ENCODE data around the gene INTS7.

GRCh38 chr1:211973541-211973940 lies 61.8 kb downstream of the INTS7 start:
- TF ChIP-seq, protein P1, sequence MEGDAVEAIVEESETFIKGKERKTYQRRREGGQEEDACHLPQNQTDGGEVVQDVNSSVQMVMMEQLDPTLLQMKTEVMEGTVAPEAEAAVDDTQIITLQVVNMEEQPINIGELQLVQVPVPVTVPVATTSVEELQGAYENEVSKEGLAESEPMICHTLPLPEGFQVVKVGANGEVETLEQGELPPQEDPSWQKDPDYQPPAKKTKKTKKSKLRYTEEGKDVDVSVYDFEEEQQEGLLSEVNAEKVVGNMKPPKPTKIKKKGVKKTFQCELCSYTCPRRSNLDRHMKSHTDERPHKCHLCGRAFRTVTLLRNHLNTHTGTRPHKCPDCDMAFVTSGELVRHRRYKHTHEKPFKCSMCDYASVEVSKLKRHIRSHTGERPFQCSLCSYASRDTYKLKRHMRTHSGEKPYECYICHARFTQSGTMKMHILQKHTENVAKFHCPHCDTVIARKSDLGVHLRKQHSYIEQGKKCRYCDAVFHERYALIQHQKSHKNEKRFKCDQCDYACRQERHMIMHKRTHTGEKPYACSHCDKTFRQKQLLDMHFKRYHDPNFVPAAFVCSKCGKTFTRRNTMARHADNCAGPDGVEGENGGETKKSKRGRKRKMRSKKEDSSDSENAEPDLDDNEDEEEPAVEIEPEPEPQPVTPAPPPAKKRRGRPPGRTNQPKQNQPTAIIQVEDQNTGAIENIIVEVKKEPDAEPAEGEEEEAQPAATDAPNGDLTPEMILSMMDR (IDR thresholded peaks at IDR 0.05 in 8 of 11, conservative IDR thresholded peaks at IDR 0.05 in 3 of 11) = no peak
- TF ChIP-seq POLR2AphosphoS5 (IDR thresholded peaks at IDR 0.05) (no peak), POLR2A (IDR thresholded peaks at IDR 0.05) (no peak)
